Measurements from ENCODE around the gene NOS1AP. TPM values are rescaled to one million over a fixed set of nuclear protein-coding genes. Genes with fewer than 3 reads are reported as not detected.
A peak's percentile ranks its signal among the peaks of the same experiment; 100 is the strongest.

NOS1AP gene
- total RNA-seq, 1 donor from 2014 or later = 0.34 TPM

GRCh38 chr1:162222014-162222413 lies 152.5 kb downstream of the NOS1AP start:
- no peak for DNase-seq

GRCh38 chr1:162222730-162223129 lies 153.2 kb downstream of the NOS1AP start:
- DNase-seq = no peak

- DNase-seq = no peak
Measured at GRCh38 chr1:162223488-162223887, 154.0 kb downstream of the NOS1AP start.

- no peak for DNase-seq
Measured at GRCh38 chr1:162224267-162224666, 154.8 kb downstream of the NOS1AP start.

- no peak for DNase-seq
Measured at GRCh38 chr1:162228586-162228985, 159.1 kb downstream of the NOS1AP start.

GRCh38 chr1:162229549-162229948 lies 160.1 kb downstream of the NOS1AP start:
- no peak for DNase-seq

- peak; percentile 59 for DNase-seq
Measured at GRCh38 chr1:162230096-162230495, 160.6 kb downstream of the NOS1AP start.

- DNase-seq = no peak
Measured at GRCh38 chr1:162230517-162230916, 161.0 kb downstream of the NOS1AP start.

- DNase-seq = no peak
Measured at GRCh38 chr1:162232034-162232711, 162.7 kb downstream of the NOS1AP start.

GRCh38 chr1:162233066-162233465 lies 163.6 kb downstream of the NOS1AP start:
- DNase-seq = no peak

- no peak for DNase-seq
Measured at GRCh38 chr1:162233937-162234336, 164.4 kb downstream of the NOS1AP start.

GRCh38 chr1:162234571-162234970 lies 165.1 kb downstream of the NOS1AP start:
- DNase-seq = no peak

- DNase-seq = no peak
Measured at GRCh38 chr1:162235241-162235800, 165.8 kb downstream of the NOS1AP start.

GRCh38 chr1:162236201-162236600 lies 166.7 kb downstream of the NOS1AP start:
- DNase-seq = no peak

- DNase-seq = no peak
Measured at GRCh38 chr1:162236618-162237017, 167.1 kb downstream of the NOS1AP start.

GRCh38 chr1:162240577-162240976 lies 171.1 kb downstream of the NOS1AP start:
- no peak for DNase-seq

GRCh38 chr1:162242804-162243203 lies 173.3 kb downstream of the NOS1AP start:
- no peak for DNase-seq

GRCh38 chr1:162248854-162249535 lies 179.5 kb downstream of the NOS1AP start:
- DNase-seq = peak; percentile 12

- no peak for DNase-seq
Measured at GRCh38 chr1:162250004-162250730, 180.7 kb downstream of the NOS1AP start.

- no peak for DNase-seq
Measured at GRCh38 chr1:162251102-162251501, 181.6 kb downstream of the NOS1AP start.

GRCh38 chr1:162252214-162252613 lies 182.7 kb downstream of the NOS1AP start:
- DNase-seq = no peak

GRCh38 chr1:162253790-162254189 lies 184.3 kb downstream of the NOS1AP start:
- DNase-seq = no peak

- no peak for DNase-seq
Measured at GRCh38 chr1:162256287-162256686, 186.8 kb downstream of the NOS1AP start.
